Measurements from ENCODE around the gene JHY. TPM values are rescaled to one million over a fixed set of nuclear protein-coding genes. Genes with fewer than 3 reads are reported as not detected.

The JHY gene
- total and polyA plus RNA-seq, 2 donors (not counting 1 experiment from before 2014, with no cell fraction given) = 2.3 to 5.1 TPM

DNA sequence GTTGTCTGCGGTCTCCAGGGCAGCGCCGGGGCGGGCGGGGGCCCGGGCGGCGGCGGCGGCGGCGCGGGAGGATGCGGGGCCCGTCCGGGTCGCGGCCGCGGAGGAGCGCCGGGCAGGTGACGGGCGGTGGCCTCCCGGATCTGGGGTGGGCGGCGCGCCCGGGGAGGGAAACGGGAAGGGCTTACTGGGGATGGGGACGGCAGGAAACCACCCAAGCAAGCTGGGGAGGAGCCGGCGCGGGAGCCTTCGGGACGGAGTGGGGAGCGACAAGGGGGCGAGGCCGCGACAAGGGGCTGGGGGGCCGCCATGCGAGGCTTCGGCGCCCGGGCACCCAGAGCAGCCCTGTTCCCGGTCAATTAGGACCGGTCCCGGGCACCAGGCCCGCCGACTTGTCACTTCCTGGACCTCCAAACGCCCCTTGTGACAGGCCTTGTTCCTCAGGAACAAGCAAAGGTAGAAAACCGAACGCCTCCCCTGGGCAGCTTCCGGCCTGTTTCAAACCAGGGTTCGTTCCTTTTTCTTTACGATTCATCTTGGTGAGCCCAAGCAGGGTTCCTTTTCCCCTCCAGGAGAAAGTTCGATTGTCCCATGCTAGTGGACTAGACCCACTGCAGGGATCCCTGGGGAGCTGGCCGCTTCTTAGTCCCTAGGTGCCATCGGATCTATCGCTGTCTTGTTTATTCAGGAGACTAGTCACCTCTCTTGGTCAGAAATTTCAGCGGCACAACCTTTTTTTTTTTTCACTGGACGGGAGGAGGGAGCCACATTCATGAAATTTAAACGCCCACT is 492 bp downstream of the JHY start:
- DNase-seq (peak; percentile 68), ATAC-seq (ENCODE audit: low read depth) (peak; percentile 72)
- Histone ChIP-seq H3K27ac (ENCODE audit: low read length in 2 of 2) (peak overlapping the region; percentile 74 to 80), H3K9ac (ENCODE audit: low read length) (peak overlapping the region; percentile 84), H3K27me3 (replicated peaks in 1 of 4; ENCODE audit: control extremely low read depth in 1 of 4, control insufficient read depth in 3 of 4, insufficient read depth in 4 of 4, low read length in 3 of 4) (peaks cover 0 to 19% (median 6%) of the 10 kb centered on the region in 4 experiments), H3K79me2 (ENCODE audit: control insufficient read depth, insufficient read depth, low read length) (no peaks in the 10 kb centered on the region), H3K4me1 (ENCODE audit: control insufficient read depth in 2 of 2, insufficient read depth in 2 of 2, low read length in 2 of 2) (peaks cover 10 to 12% of the 10 kb centered on the region in 2 donors), H3K4me3 (ENCODE audit: control extremely low read depth in 1 of 5, extremely low read depth in 1 of 5, insufficient read depth in 1 of 5, low read depth in 2 of 5, low read length in 4 of 5) (peak overlapping the region; percentile 12 to 85 (median 77)), H2AFZ (ENCODE audit: insufficient read depth, low read depth, low read length, poor library complexity, severe bottlenecking) (peak overlapping the region; percentile 87), H3K4me2 (replicated peaks; ENCODE audit: low read depth, low read length, poor library complexity, severe bottlenecking) (peak overlapping the region; percentile 78), H4K20me1 (ENCODE audit: control insufficient read depth, insufficient read depth, low read length, poor library complexity, severe bottlenecking) (no peaks in the 10 kb centered on the region), H3K9me3 (ENCODE audit: control extremely low read depth in 1 of 3, control insufficient read depth in 2 of 3, insufficient read depth in 1 of 3, low read length in 2 of 3) (no peaks in the 10 kb centered on the region), H3K36me3 (replicated peaks in 1 of 2; ENCODE audit: control extremely low read depth in 1 of 2, control insufficient read depth in 1 of 2, extremely low read depth in 1 of 2, insufficient read depth in 2 of 2, low read length in 1 of 2) (peaks cover 0 to 3% of the 10 kb centered on the region in 2 experiments)
- peak overlapping the region; percentile 85 for H3K27ac Mint-ChIP-seq
- no peaks in the 10 kb centered on the region for H3K9me3 Mint-ChIP-seq (ENCODE audit: insufficient read depth)
- intact Hi-C loops (cut with micrococcal nuclease) = loop anchor here (2.0 kb wide), 1 partner anchor 180 kb away; the partner anchor contains the start of gene HSPA8
- peaks cover 11% of the 10 kb centered on the region for H3K4me1 Mint-ChIP-seq
- TF ChIP-seq, protein P1, sequence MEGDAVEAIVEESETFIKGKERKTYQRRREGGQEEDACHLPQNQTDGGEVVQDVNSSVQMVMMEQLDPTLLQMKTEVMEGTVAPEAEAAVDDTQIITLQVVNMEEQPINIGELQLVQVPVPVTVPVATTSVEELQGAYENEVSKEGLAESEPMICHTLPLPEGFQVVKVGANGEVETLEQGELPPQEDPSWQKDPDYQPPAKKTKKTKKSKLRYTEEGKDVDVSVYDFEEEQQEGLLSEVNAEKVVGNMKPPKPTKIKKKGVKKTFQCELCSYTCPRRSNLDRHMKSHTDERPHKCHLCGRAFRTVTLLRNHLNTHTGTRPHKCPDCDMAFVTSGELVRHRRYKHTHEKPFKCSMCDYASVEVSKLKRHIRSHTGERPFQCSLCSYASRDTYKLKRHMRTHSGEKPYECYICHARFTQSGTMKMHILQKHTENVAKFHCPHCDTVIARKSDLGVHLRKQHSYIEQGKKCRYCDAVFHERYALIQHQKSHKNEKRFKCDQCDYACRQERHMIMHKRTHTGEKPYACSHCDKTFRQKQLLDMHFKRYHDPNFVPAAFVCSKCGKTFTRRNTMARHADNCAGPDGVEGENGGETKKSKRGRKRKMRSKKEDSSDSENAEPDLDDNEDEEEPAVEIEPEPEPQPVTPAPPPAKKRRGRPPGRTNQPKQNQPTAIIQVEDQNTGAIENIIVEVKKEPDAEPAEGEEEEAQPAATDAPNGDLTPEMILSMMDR (IDR thresholded peaks at IDR 0.05) = no peak
- no peak for TF ChIP-seq EZH2 (IDR thresholded peaks at IDR 0.05; ENCODE audit: borderline replicate concordance, insufficient read depth, low read depth, low read length, poor library complexity, severe bottlenecking)
- CTCF ChIA-PET = interaction anchor here (0.6 to 1.6 kb wide), 8 partner anchors 16 to 303 kb away, joined by 3 to 13 read pairs (median 4); no protein-coding TSS in a partner anchor
- POLR2A ChIA-PET = interaction anchor here (0.6 to 1.3 kb wide), 2 partner anchors 181 to 225 kb away, joined by 3 to 5 read pairs; no protein-coding TSS in a partner anchor
- peak overlapping the region; percentile 89 for H3K4me3 Mint-ChIP-seq
- 1% methylated on average over 59 of the region's 63 CpGs for WGBS (ENCODE audit: insufficient coverage)
- peaks cover 22% of the 10 kb centered on the region for H3K27me3 Mint-ChIP-seq

Data from B cell (primary cell).